ENCODE data around the gene MORC4. TPM values are rescaled to one million over a fixed set of nuclear protein-coding genes. Genes with fewer than 3 reads are reported as not detected.
"Not testable (repeated sequence)": the region's sequence is repeated elsewhere in the genome, so short reads cannot be mapped to it uniquely, and the experiment has no call there.

The MORC4 gene
- 14.4 and 14.7 TPM in 2 replicates for total RNA-seq (2014; rRNA removed; shearing (Covaris generic))
- 10.5 and 13.2 TPM in 2 replicates for polyA plus RNA-seq (2015; cell fraction: cytosol; rRNA removed)
- polyA plus RNA-seq (2015; cell fraction: nucleus; rRNA removed), result 18.1 and 18.7 TPM in 2 replicates

- peak; percentile 73 for DNase-seq (ENCODE audit: low read depth)
These were observed at the start of gene MORC4 for GRCh38 chrX:107000013-107000515. Gene MORC4 (minus strand): TSS chrX:107000212. CDS start chrX:106999969, 243 bp downstream.

- no peak for DNase-seq (ENCODE audit: low read depth)
These were observed 47.6 kb upstream of the MORC4 start for GRCh38 chrX:107047622-107048021.

- no peak for DNase-seq (ENCODE audit: low read depth)
These were observed 29.7 kb upstream of the MORC4 start for GRCh38 chrX:107029752-107030151.

- peak; percentile 1 for DNase-seq (ENCODE audit: low read depth)
These were observed 25.5 kb upstream of the MORC4 start for GRCh38 chrX:107025545-107025944.

- DNase-seq (ENCODE audit: low read depth), result no peak
These were observed 14.9 kb upstream of the MORC4 start for GRCh38 chrX:107014936-107015335.

DNA sequence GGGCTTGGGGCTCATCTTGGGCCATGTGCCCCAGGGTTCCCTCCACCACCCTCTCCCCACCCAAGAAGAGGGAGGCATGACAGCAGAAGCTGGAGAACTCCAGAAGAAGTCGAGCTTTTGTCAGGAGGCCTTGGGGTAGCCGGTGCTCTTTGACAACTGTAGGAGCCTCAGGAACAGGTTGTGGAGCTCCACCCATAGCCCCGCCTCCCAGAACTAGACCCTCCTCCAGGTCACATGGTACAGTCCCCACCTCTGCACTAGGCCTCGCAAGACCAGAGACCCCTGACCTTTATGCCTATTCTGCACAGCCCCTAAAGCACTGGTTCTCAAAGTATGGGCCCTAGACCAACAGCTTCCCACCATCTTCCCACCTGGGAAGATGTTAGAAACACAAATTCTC lies 8.0 kb upstream of the MORC4 start:
- no peak for DNase-seq (ENCODE audit: low read depth)

DNA sequence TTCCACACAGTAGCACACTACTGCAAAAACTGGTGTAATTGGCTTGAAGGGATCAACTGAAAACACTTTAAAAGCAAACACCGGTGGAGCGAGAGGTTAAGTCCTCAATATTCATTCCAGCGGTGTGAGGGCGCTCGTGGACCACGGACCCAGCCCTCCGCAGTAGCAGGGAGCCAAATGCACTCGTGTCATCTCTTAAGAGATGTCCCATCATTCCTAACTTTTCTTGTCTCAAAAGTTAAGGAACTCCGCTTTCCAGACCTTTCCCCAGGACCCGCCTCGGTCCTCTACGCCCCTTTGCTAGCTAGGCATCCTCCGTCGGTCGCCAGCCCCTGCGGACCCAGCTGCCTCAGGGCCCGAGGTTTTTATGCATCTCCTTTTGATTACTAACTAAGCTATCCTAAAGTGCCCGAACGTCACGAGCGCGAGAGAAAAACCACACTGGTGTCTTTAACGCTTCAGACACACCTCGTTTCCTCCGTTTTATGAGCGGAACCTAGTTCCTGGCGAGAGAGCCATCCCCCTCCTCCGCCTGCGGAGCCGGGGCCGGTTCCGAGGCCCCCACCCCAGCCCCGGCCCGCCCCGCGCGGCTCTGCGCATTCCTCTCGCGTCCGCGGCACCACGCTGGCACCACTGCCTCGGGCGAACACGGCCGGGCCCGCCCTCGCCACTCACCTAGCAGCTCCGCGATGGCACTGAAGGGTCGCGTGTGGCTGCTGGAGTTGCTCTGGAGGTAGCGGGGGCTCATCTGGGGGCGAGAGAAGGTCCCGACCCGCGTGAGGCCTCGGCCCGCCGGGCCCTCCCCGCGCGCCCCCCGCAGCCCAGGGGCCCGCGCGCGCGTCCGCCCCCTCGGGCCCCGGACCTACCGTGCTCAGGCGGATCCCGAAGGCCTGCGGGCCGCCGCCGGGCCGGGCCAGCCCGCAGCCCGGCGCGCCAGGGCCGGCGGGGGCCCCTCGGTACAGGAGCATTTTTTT lies 723 bp downstream of the MORC4 start:
- peak; percentile 53 for DNase-seq (ENCODE audit: low read depth)

DNA sequence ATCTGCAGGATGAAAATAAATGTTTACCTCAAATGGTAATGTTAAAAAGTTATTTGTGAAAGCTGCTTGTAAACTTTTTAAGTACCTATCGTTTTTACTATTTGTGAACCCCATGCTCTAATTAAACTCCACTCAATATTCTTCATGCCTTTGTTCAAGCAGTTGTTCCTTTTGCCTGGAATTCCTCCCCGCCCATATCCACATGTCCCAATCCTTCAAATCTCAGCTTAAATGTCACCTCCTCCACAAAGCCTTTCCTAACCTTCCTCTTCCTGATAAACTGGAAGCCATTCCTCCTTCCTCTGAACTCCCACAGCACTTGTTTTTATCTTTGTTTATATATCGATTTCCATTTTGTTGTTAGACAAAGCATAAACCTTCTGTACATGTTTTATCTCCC lies 2.4 kb downstream of the MORC4 start:
- DNase-seq (ENCODE audit: low read depth), result no peak

DNA sequence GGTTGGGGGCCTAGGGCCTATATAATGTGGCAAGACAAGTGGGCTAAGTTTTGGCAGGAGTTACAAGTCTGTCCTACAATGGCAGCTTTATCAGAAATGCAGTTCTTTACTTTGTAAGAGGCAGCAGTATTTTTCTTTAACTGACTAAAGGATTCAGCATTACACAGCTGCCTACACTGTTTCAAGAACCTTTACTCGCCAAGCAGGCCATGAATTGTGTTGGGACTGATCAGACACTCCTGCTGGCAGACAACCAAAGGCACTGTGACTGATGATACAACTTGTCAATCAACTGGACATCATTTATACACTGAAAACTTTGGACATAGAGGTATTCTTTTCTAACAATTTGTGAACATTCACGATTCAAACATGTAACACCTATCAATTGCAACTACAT lies 4.3 kb downstream of the MORC4 start:
- no peak for DNase-seq (ENCODE audit: low read depth)

GRCh38 chrX:106987488-106987887 lies 12.5 kb downstream of the MORC4 start:
- DNase-seq (ENCODE audit: low read depth), result no peak

GRCh38 chrX:106980952-106981626 lies 18.9 kb downstream of the MORC4 start:
- no peak for DNase-seq (ENCODE audit: low read depth)

- DNase-seq (ENCODE audit: low read depth), result no peak
These were observed 23.6 kb downstream of the MORC4 start for GRCh38 chrX:106976416-106976815.

- no peak for DNase-seq (ENCODE audit: low read depth)
These were observed 26.4 kb downstream of the MORC4 start for GRCh38 chrX:106973433-106974149.

DNA sequence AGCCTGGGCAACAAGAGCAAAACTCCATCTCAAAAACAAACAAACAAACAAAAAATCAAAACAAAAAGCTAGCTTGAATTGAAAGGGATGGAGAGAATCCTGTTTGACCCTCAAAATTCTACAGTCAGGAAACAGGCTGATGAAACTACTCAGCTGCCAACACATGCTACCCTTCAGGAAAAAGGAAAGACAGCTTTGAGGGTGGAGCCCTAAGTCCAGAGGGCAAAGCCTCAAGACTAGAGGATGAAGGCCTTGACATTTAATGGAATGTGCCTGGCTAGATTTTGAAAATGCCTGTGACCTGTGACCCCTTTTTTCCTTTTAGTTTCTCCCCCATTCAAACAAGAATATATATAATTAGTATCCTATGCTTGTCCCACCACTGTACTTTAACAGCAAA lies 27.1 kb downstream of the MORC4 start:
- DNase-seq (ENCODE audit: low read depth), result no peak

GRCh38 chrX:106966547-106966946 lies 33.5 kb downstream of the MORC4 start:
- not testable (repeated sequence) for DNase-seq (ENCODE audit: low read depth)

DNA sequence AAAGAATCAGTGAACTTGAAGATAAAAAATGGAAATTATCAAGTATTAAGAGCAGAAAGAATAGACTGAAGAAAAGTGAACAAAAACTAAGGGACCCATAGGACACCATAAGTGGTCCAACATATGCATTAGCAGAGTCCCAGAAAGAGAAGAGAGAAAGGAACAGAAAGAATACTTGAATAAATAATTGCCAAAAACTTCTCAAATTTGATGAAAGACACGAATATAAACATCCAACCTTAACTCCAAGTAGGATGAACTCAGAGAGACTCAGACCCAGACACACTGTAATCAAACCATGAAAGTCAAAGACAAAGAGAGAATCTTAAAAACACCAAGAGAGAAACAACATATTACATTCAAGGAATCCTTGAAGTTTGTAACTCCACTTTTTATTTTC lies 35.7 kb downstream of the MORC4 start:
- DNase-seq (ENCODE audit: low read depth), result no peak

DNA sequence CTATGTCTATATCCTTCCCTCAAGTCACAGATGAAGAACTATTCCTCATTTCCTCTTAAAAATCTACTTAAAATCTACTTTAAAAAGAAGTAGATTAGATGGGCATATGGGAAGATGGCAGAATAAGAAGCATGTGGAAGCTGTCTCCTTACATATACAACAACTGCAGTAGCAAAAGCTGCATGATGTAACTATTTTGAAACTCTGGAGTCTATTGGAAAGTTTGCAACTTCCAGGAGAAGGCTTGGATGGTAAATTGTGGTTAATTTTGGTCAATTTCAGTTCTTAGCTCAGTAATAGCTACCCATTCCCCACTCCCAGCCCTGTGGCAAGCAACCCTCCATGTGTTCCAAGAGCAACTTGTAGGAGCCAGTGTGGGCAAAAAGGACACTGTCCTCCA lies 36.9 kb downstream of the MORC4 start:
- DNase-seq (ENCODE audit: low read depth), result no peak

DNA sequence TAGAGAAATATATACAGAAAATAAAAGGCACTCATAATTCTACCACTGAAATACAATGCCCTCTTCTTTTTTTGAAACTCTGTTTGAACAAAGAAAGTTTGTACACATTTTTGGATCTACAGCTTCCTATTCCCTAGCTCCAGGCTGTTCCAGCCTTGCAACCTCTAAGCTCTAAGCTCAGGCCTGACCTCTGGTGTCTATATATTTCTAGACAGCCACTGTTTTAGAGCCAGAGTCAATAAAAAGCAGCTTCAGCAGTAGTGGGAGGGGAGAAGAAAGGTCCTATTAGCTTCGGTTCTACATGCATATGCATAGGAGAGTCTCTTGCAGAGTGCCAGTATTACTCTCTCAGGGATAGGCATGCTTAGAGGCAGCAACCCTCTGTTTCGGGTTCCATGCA lies 40.1 kb downstream of the MORC4 start:
- peak; percentile 42 for DNase-seq (ENCODE audit: low read depth)

- no peak for DNase-seq (ENCODE audit: low read depth)
These were observed 42.2 kb downstream of the MORC4 start for GRCh38 chrX:106957856-106958255.

- peak; percentile 21 for DNase-seq (ENCODE audit: low read depth)
These were observed 44.8 kb downstream of the MORC4 start for GRCh38 chrX:106955004-106955772.

DNA sequence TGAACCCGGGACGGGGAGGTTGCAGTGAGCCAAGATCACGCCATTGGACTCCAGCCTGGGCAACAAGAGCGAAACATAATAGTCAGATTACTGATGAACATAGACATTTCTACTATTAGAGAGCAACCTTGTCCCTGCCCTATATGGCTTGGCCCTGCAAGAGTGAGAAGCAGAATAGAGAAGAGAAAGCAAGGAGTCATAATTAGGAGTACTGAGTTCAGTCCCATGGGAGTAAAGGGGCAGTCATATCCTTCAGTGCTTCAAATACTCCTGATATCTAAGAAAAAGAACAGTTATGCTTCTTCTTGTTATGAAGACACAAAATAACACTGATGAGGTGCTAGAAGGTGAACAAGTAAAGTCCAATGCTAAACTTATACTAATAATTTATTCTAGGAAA lies 46.0 kb downstream of the MORC4 start:
- DNase-seq (ENCODE audit: low read depth), result no peak

Data from HT1080 (cell line).